MM.1S (cell line): ENCODE data around the gene GPATCH8.

Experiments used
- DNase-seq: peaks from one replicate; pipeline ENCODE4 v3.0.0-alpha.2; 2015
- H2AFZ ChIP-seq: fragments of 300-600 bp; sonication (generic); 2 replicates; pipeline ENCODE4 v1.6.0; 2016; ENCODE audit warnings: antibody characterized with exemption, low read length
- H3F3A ChIP-seq: fragments of 300-600 bp; sonication (generic); 2 replicates; pipeline ENCODE4 v1.6.1; 2016; ENCODE audit warnings: mild to moderate bottlenecking, antibody characterized with exemption, low read length, moderate library complexity, mixed read lengths; ENCODE audit not compliant: insufficient read depth
- H3K27ac ChIP-seq: fragments of 300-600 bp; sonication (generic); 2 replicates; pipeline ENCODE4 v1.5.1; 2016; ENCODE audit warnings: mild to moderate bottlenecking, low read length
- H3K27me3 ChIP-seq: fragments of 300-600 bp; sonication (generic); replicated peaks from 2 replicates; pipeline ENCODE4 v1.6.0; 2016; ENCODE audit warnings: low read length; ENCODE audit not compliant: insufficient read depth
- H3K36me3 ChIP-seq: fragments of 300-600 bp; sonication (generic); replicated peaks from 2 replicates; pipeline ENCODE4 v1.6.1; 2016; ENCODE audit warnings: mild to moderate bottlenecking, low read length, mixed read lengths; ENCODE audit not compliant: insufficient read depth
- H3K4me1 ChIP-seq: fragments of 300-600 bp; sonication (generic); 2 replicates; pipeline ENCODE4 v1.6.1; 2016; ENCODE audit warnings: low read length, mixed read lengths
- H3K4me2 ChIP-seq: fragments of 300-600 bp; sonication (generic); 2 replicates; pipeline ENCODE4 v1.6.0; 2016; ENCODE audit warnings: low read depth, low read length
- H3K4me3 ChIP-seq: fragments of 300-600 bp; sonication (generic); 2 replicates; pipeline ENCODE4 v1.5.1; 2016; ENCODE audit warnings: low read length, mixed read lengths
- H3K79me2 ChIP-seq: fragments of 300-600 bp; sonication (generic); 2 replicates; pipeline ENCODE4 v1.6.1; 2016; ENCODE audit warnings: mixed run types, low read length, mixed read lengths
- H3K9ac ChIP-seq: fragments of 300-600 bp; sonication (generic); 2 replicates; pipeline ENCODE4 v1.6.1; 2016; ENCODE audit warnings: low read length, mixed read lengths
- H3K9me2 ChIP-seq: fragments of 300-600 bp; sonication (generic); replicated peaks from 2 replicates; pipeline ENCODE4 v1.6.1; 2016; ENCODE audit warnings: mild to moderate bottlenecking, low read length, mixed read lengths; ENCODE audit not compliant: insufficient read depth
- H3K9me3 ChIP-seq: fragments of 300-600 bp; sonication (generic); replicated peaks from 2 replicates; pipeline ENCODE4 v1.6.1; 2016; ENCODE audit warnings: mild to moderate bottlenecking, low read length, mixed read lengths; ENCODE audit not compliant: insufficient read depth
- H4K20me1 ChIP-seq: fragments of 300-600 bp; sonication (generic); 2 replicates; pipeline ENCODE4 v1.6.1; 2016; ENCODE audit warnings: mild to moderate bottlenecking, low read length, moderate library complexity, mixed read lengths; ENCODE audit not compliant: insufficient read depth
- EZH2 ChIP-seq: fragments of 300-600 bp; sonication (generic); optimal IDR thresholded peaks from 2 replicates; pipeline ENCODE3; 2017; ENCODE audit warnings: low read depth, mild to moderate bottlenecking, antibody characterized with exemption, low read length, mixed read lengths
- EZH2phosphoT487 ChIP-seq: fragments of 300-600 bp; sonication (generic); IDR thresholded peaks from 2 replicates; pipeline ENCODE4 v1.6.1; 2018; ENCODE audit warnings: antibody characterized with exemption, low read length
- TF ChIP-seq, protein P1 (sequence below): fragments of 300-600 bp; sonication (generic); IDR thresholded peaks from 2 replicates; pipeline ENCODE4 v1.5.1; 2016; ENCODE audit warnings: antibody characterized with exemption, low read length, mixed read lengths

The GPATCH8 gene

DNA sequence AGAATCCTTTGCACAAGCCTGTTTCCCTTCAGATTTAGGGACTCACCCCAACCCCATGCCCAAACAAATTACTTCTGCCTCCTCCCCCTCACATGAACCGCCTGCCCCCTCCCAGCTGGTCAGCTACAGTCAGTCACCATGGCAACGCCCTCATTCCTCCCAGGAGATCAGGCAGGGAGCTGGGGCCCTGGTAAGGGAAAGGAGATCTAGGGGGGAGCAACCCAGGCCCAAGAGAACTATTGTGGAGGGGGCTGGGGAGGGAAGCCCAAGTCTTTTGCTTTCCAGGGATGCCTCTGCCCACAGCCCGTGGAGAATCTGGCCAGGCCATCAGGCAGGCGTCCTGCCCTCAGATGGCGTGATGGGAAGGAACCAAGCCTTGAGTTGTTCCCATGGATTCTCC is 142.4 kb downstream of the GPATCH8 start:
- no peak overlapping the region for H3K4me3 ChIP-seq
- H3K36me3 ChIP-seq = no peaks in the 10 kb centered on the region
- no peak overlapping the region for H2AFZ ChIP-seq
- peaks cover 11% of the 10 kb centered on the region for H3K4me1 ChIP-seq
- no peak overlapping the region for H3K27ac ChIP-seq
- H4K20me1 ChIP-seq = no peaks in the 10 kb centered on the region
- TF ChIP-seq EZH2phosphoT487 = no peak
- H3K9ac ChIP-seq = no peak overlapping the region
- no peaks in the 10 kb centered on the region for H3K79me2 ChIP-seq
- H3F3A ChIP-seq = peaks cover 6% of the 10 kb centered on the region
- peaks cover 14% of the 10 kb centered on the region for H3K27me3 ChIP-seq
- DNase-seq = no peak
- no peak overlapping the region for H3K4me2 ChIP-seq
- H3K9me2 ChIP-seq = no peaks in the 10 kb centered on the region
- H3K9me3 ChIP-seq = no peaks in the 10 kb centered on the region

DNA sequence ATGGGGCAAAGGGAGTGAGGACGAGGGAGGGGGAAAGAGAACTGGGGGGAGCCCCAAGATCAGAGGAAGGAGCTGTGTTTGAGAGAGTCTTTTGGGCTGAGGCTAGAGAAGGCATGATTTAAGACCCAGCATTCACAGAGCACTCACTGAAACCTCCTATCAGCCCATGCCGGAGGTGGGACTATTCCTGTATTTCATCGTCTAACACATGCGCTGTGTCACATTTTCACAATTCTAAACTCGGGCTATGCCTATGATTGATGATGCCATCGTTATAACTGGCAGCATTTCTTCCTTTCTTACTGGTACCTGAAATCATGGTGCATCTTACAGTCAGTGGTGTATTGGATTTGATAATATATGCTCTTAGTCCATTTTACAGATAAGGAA is 143.1 kb downstream of the GPATCH8 start:
- peaks cover 7% of the 10 kb centered on the region for H3K27me3 ChIP-seq
- no peak overlapping the region for H3K27ac ChIP-seq
- TF ChIP-seq EZH2 (no peak), EZH2phosphoT487 (no peak)
- TF ChIP-seq, protein P1, sequence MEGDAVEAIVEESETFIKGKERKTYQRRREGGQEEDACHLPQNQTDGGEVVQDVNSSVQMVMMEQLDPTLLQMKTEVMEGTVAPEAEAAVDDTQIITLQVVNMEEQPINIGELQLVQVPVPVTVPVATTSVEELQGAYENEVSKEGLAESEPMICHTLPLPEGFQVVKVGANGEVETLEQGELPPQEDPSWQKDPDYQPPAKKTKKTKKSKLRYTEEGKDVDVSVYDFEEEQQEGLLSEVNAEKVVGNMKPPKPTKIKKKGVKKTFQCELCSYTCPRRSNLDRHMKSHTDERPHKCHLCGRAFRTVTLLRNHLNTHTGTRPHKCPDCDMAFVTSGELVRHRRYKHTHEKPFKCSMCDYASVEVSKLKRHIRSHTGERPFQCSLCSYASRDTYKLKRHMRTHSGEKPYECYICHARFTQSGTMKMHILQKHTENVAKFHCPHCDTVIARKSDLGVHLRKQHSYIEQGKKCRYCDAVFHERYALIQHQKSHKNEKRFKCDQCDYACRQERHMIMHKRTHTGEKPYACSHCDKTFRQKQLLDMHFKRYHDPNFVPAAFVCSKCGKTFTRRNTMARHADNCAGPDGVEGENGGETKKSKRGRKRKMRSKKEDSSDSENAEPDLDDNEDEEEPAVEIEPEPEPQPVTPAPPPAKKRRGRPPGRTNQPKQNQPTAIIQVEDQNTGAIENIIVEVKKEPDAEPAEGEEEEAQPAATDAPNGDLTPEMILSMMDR = no peak
- H3K9ac ChIP-seq = no peak overlapping the region
- peaks cover 11% of the 10 kb centered on the region for H3K4me1 ChIP-seq
- H3K9me3 ChIP-seq = no peaks in the 10 kb centered on the region
- no peaks in the 10 kb centered on the region for H3K9me2 ChIP-seq
- H3K36me3 ChIP-seq = no peaks in the 10 kb centered on the region
- no peak overlapping the region for H3K4me2 ChIP-seq
- DNase-seq = no peak
- peaks cover 6% of the 10 kb centered on the region for H3F3A ChIP-seq
- no peak overlapping the region for H2AFZ ChIP-seq
- no peaks in the 10 kb centered on the region for H3K79me2 ChIP-seq
- no peak overlapping the region for H3K4me3 ChIP-seq
- H4K20me1 ChIP-seq = no peaks in the 10 kb centered on the region

DNA sequence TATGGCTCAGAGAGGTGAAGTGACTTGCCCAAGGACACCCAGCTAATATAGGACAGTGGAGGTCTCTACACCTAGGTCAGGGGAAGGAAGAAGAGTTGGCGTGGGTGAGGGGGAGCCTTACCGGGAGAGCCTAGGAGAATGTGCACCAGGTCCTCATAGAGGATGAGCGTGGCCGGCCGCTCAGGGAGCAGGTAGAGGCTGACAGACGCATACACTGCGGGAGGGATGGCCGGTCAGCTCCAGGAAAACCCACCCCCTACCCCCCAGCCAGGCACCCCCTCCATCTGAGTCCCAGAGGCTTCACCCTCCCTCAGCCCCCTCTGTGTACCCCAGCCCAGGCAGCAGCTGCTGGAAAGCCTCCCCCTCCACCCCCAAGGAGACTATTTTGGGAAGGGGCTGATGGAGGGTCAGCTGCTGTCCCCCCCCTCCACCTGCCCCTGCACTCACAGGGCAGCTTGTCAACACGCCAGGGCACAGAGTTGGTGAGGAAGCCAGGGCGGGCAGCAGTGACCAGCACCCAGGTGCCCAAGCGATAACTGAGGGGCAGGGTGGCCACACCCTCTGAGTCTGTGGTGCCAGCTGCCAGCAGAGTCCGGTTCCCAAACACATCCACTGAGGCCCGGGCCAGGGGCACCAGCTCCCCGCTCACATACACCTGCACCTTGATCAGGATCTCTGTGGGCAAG is 143.6 kb downstream of the GPATCH8 start:
- H3K4me1 ChIP-seq = peaks cover 11% of the 10 kb centered on the region
- DNase-seq = no peak
- no peaks in the 10 kb centered on the region for H4K20me1 ChIP-seq
- H3K9me2 ChIP-seq = no peaks in the 10 kb centered on the region
- H3K9me3 ChIP-seq = no peaks in the 10 kb centered on the region
- peaks cover 3% of the 10 kb centered on the region; the same call in 1 of the 2 replicates for H3K27me3 ChIP-seq
- no peak overlapping the region for H3K9ac ChIP-seq
- TF ChIP-seq, protein P1 = no peak
- TF ChIP-seq EZH2phosphoT487 = no peak
- no peak for TF ChIP-seq EZH2
- H3K79me2 ChIP-seq = no peaks in the 10 kb centered on the region
- H3K27ac ChIP-seq = no peak overlapping the region
- H2AFZ ChIP-seq = no peak overlapping the region
- no peaks in the 10 kb centered on the region for H3K36me3 ChIP-seq
- H3K4me3 ChIP-seq = no peak overlapping the region
- H3K4me2 ChIP-seq = peak overlapping the region; percentile 56; the same call in 1 of the 2 replicates
- peaks cover 6% of the 10 kb centered on the region for H3F3A ChIP-seq

DNA sequence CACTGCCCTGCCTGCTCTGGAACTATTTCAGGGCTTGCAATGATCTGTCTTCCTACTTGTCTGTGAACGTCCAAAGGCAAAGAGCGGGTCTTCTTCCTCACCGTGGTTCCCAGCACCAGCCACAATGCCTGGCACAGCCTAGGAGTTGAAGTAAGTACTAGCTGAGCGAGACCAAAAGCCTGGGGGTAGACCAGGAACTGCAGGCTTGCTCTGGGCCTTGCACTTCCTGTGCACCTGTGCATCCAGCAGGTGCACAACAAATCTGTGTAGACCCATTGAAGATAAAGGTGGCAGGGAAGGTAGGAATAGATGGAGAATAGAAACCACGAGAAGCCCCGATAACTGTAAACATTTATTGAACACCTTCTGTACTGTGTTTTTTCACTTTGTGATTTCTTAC is 144.2 kb downstream of the GPATCH8 start:
- Histone ChIP-seq H3K4me2 (peak overlapping the region; percentile 56; the same call in 1 of the 2 replicates), H3K9me2 (no peaks in the 10 kb centered on the region), H3K27me3 (no peaks in the 10 kb centered on the region; the same call in 1 of the 2 replicates), H3K9ac (no peak overlapping the region), H4K20me1 (no peaks in the 10 kb centered on the region), H2AFZ (peak overlapping the region; percentile 61), H3K4me3 (peak overlapping the region; percentile 26; the same call in 1 of the 2 replicates), H3K27ac (peak overlapping the region; percentile 13; the same call in 1 of the 2 replicates), H3K79me2 (no peaks in the 10 kb centered on the region), H3K9me3 (no peaks in the 10 kb centered on the region), H3F3A (peaks cover 6% of the 10 kb centered on the region), H3K4me1 (peaks cover 11% of the 10 kb centered on the region), H3K36me3 (no peaks in the 10 kb centered on the region)
- peak; percentile 71 for DNase-seq
- TF ChIP-seq, protein P1 = no peak
- TF ChIP-seq EZH2phosphoT487 (no peak), EZH2 (no peak)
